ENCODE measurements around the gene L3MBTL4. TPM values are rescaled to one million over a fixed set of nuclear protein-coding genes. Genes with fewer than 3 reads are reported as not detected.

L3MBTL4 gene
- total RNA-seq, 4 donors from 2014 or later = 3.6 to 9.0 (median 5.0) TPM

GRCh38 chr18:5930789-5931188 is 483.9 kb downstream of the L3MBTL4 start:
- Histone ChIP-seq H3K4me3 (no peak overlapping the region), H3K4me1 (no peaks in the 10 kb centered on the region), H3K36me3 (no peaks in the 10 kb centered on the region), H3K9me3 (no peaks in the 10 kb centered on the region), H3K27ac (no peak overlapping the region), H3K27me3 (no peaks in the 10 kb centered on the region)
- intact Hi-C loops (cut with DNase I) = no loop called here
- TF ChIP-seq CTCF (IDR thresholded peaks at IDR 0.05) (no peak), POLR2A (IDR thresholded peaks at IDR 0.05) (no peak)
- no peak for DNase-seq
- 50 to 57% methylated on average over 2 of the region's 2 CpGs for WGBS, 2 donors

- DNase-seq = no peak
- Histone ChIP-seq H3K27ac (no peak overlapping the region), H3K9me3 (no peaks in the 10 kb centered on the region), H3K27me3 (peaks cover 0 to 4% (median 0%) of the 10 kb centered on the region in 4 donors), H3K4me3 (no peak overlapping the region), H3K36me3 (no peaks in the 10 kb centered on the region), H3K4me1 (no peaks in the 10 kb centered on the region)
- WGBS, 2 donors = 60 to 79% methylated on average over 1 to 3 of the region's 3 CpGs
- intact Hi-C loops (cut with DNase I) = no loop called here
- TF ChIP-seq CTCF (IDR thresholded peaks at IDR 0.05) (no peak), POLR2A (IDR thresholded peaks at IDR 0.05) (no peak)
Observed at GRCh38 chr18:5918205-5918858, 496.4 kb downstream of the L3MBTL4 start.

- intact Hi-C loops (cut with DNase I) = no loop called here
- Histone ChIP-seq H3K4me3 (no peak overlapping the region), H3K36me3 (no peaks in the 10 kb centered on the region), H3K27me3 (peaks cover 0 to 4% (median 0%) of the 10 kb centered on the region in 4 donors), H3K4me1 (no peaks in the 10 kb centered on the region), H3K27ac (no peak overlapping the region), H3K9me3 (no peaks in the 10 kb centered on the region)
- no peak for TF ChIP-seq CTCF (IDR thresholded peaks at IDR 0.05)
- TF ChIP-seq POLR2A (IDR thresholded peaks at IDR 0.05) = no peak
- 62 to 68% methylated on average over 5 of the region's 5 CpGs for WGBS, 2 donors
- no peak for DNase-seq
Observed at GRCh38 chr18:5914951-5915350, 499.8 kb downstream of the L3MBTL4 start.

GRCh38 chr18:5914016-5914415 is 500.7 kb downstream of the L3MBTL4 start:
- no peak for TF ChIP-seq POLR2A (IDR thresholded peaks at IDR 0.05)
- no peak for TF ChIP-seq CTCF (IDR thresholded peaks at IDR 0.05)
- no peaks in the 10 kb centered on the region for H3K27me3 ChIP-seq
- H3K4me1 ChIP-seq = no peaks in the 10 kb centered on the region
- no peaks in the 10 kb centered on the region for H3K36me3 ChIP-seq
- no peak overlapping the region for H3K4me3 ChIP-seq
- H3K27ac ChIP-seq = no peak overlapping the region
- DNase-seq = no peak
- H3K9me3 ChIP-seq = no peaks in the 10 kb centered on the region
- 43% methylated on average over 1 of the region's 1 CpG for WGBS, 2 donors
- intact Hi-C loops (cut with DNase I) = no loop called here

GRCh38 chr18:5912566-5912965 is 502.1 kb downstream of the L3MBTL4 start:
- Histone ChIP-seq H3K4me1 (no peaks in the 10 kb centered on the region), H3K36me3 (no peaks in the 10 kb centered on the region), H3K9me3 (no peaks in the 10 kb centered on the region), H3K27ac (no peak overlapping the region), H3K4me3 (no peak overlapping the region), H3K27me3 (no peaks in the 10 kb centered on the region)
- WGBS, 2 donors = 71 to 75% methylated on average over 6 to 7 of the region's 7 CpGs
- intact Hi-C loops (cut with DNase I) = no loop called here
- DNase-seq = no peak
- TF ChIP-seq CTCF (IDR thresholded peaks at IDR 0.05) (no peak), POLR2A (IDR thresholded peaks at IDR 0.05) (no peak)

Data from esophagus squamous epithelium (tissue), 5 donors.